OCI-M2 (cell line): ENCODE results near the gene RAB3IL1.

Experiments used
- DNase-seq: peaks from one replicate; lab custom pipeline; 2025; ENCODE audit not compliant: unreplicated experiment; lab: John Stamatoyannopoulos, UW

RAB3IL1 gene

DNA sequence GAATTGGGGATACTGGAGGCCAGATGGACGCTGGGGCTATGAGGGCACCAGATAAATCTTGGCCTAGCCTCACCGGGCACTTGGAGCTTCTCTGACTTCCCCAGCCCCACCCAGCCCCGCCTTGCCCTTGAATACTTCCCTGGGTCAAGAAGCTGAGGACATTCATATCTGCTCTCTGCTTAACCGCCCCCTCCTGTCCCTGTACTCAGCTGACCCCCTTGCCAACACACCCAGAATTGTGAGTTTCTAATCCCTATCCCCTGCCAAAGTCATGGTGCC, 48.0 kb downstream of the RAB3IL1 start:
- no peak for DNase-seq

DNA sequence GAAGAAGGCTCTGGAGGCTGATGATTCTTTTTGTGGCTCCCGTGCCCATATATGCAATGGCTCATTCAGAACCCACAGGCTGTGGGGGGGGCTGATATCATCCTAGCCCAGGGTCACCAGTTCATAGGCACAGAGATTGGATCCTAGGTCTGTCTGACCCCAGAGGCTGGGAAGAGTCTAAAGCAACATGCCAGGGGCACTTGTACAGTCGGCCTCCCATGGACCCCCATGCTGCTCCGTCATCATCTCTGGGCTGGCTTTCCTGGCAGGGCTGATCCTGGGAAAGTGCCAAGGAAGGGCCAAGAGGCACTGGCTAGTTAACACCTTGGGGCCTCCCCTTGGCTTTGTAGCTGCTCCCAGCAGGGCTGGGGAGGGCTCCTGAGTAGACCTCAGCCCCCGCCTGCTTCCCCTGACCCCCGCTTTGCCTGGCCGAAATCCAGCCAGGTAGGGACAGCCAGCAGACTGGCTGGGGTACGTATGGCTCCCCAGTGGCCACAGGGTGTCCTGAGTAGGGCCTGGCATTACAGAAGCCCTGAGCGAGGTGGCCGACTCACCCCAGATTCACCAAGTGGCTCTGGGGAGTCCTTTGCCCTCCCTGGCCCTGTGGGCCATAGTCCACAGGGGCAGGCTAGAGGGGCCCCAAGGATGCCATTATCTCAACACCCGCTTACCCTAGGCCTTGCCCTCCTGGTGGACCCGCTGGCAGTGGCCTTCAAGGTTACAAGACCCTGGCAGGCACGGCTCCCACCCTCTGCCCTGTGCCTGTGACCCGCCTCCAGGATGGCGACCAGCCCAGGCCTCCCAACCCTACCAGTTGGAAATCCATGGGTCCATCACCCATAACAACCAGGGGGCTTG, 48.6 kb downstream of the RAB3IL1 start:
- no peak for DNase-seq

DNA sequence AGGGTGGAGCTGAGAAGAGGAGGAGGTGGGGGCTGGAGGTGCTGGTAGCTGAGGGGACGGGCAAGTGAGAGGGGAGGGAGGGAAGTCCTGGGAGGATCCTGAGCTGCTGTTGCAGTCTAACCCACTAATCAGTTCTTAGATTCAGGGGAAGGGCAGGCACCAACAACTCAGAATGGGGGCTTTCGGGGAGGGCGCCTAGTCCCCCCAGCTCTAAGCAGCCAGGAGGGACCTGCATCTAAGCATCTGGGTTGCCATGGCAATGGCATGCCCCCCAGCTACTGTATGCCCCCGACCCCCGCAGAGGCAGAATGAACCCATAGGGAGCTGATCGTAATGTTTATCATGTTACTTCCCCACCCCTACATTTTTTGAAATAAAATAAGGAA, 50.4 kb downstream of the RAB3IL1 start:
- DNase-seq, result no peak

DNA sequence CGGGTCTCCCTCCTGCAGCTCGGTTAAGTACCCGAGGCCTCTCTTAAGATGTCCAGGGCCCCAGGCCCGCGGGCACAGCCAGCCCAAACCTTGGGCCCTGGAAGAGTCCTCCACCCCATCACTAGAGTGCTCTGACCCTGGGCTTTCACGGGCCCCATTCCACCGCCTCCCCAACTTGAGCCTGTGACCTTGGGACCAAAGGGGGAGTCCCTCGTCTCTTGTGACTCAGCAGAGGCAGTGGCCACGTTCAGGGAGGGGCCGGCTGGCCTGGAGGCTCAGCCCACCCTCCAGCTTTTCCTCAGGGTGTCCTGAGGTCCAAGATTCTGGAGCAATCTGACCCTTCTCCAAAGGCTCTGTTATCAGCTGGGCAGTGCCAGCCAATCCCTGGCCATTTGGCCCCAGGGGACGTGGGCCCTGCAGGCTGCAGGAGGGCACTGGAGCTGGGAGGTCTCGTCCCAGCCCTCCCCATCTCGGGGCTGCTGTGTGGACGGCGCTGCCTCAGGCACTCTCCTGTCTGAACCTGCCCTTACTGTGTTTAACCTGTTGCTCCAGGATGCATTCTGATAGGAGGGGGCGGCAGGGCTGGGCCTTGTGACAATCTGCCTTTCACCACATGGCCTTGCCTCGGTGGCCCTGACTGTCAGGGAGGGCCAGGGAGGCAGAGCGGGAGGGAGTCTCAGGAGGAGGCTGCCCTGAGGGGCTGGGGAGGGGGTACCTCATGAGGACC, 51.0 kb downstream of the RAB3IL1 start:
- no peak for DNase-seq

- no peak for DNase-seq
Measured at GRCh38 chr11:61864814-61865775, 52.3 kb downstream of the RAB3IL1 start.

- DNase-seq, result no peak
Measured at GRCh38 chr11:61863548-61864081, 53.8 kb downstream of the RAB3IL1 start.

DNA sequence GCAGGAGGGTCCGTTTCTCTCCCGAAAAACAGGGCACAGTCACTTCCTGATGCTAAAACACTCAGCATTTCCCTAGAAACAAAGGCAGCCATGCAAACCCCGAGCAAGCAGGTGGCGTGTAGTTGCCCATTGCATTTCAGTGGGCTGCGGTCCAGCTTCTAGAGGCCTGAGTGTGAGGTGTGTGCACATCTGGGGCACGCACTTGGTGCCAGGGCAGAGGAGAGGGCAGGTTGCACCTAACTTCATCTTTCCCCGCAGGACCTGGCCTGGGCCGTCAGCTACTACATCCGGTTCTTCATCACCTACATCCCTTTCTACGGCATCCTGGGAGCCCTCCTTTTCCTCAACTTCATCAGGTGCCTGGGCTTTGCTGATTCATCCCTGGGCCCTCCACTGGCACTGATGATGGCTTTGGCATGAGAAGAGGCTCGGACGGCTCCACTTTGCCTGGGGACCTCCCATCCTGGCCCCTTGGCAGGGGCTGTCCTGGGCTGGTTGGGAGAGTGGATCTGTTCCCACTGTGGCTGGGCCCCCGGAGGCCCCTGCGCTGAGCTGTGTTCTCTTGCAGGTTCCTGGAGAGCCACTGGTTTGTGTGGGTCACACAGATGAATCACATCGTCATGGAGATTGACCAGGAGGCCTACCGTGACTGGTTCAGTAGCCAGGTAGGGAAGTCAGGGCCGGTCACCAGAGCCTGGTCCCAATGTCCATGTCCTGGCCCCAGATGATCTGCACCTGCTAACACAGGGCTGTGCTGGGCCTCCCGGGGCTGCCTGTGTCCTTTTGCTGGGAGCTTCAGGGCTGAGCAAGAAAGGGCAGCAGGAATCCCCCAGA, 54.4 kb downstream of the RAB3IL1 start:
- DNase-seq, result no peak

DNA sequence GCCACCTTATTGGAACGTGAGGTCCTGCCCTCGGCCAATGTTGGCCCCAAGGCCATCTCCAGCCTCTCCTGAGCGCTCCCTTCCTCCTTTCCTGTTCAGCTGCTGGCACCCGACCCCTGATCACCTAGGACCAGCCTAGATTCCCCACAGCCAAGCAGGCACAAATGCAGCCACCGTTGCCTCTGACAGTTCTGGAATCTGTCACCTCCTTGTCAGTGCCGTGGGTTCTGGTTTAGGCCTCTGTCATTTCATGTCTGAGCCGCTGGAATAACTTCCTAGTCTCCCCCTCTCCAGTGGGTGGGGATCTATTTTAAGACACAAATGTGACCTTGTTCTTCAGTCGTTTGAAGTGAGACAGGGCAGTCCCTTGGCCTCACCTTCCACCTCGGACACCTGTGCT, 55.7 kb downstream of the RAB3IL1 start:
- DNase-seq, result no peak

- no peak for DNase-seq
Measured at GRCh38 chr11:61860054-61860903, 57.1 kb downstream of the RAB3IL1 start.

DNA sequence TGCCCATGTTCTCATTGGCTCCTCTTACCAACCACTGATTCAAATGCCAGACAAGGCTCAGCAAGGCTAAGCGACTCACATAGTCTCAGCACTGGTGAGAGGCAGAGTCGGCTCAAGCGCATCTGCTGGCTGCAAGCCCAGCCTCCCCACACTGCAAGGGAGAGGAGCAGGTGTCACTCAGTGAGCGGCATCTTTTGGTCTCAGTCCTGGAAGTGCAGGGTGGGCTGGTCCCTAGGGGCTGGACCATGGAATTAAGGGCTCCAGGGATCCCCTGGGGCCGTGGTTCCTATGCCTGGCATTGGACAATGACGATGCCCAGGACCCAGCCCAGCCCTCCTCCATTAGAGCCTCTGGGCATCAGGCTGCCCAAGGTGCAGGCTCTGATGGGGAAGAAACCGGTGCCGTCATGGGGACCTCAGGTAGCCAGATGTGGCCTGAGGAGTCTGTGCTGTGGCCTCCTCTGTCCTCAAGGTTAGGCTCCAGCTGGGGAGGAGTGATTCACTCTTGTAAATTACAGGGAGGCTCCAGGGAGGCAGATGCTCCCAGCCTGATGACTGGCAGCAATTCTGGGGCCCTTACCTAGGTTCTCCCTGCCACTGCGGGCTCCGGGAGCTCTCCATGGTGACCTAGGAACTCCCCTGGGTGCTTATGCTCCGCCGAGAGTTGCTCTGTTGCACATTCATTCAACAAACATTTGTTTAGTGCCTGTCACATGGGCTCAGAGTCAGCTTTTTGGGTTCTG, 61.3 kb downstream of the RAB3IL1 start:
- no peak for DNase-seq

DNA sequence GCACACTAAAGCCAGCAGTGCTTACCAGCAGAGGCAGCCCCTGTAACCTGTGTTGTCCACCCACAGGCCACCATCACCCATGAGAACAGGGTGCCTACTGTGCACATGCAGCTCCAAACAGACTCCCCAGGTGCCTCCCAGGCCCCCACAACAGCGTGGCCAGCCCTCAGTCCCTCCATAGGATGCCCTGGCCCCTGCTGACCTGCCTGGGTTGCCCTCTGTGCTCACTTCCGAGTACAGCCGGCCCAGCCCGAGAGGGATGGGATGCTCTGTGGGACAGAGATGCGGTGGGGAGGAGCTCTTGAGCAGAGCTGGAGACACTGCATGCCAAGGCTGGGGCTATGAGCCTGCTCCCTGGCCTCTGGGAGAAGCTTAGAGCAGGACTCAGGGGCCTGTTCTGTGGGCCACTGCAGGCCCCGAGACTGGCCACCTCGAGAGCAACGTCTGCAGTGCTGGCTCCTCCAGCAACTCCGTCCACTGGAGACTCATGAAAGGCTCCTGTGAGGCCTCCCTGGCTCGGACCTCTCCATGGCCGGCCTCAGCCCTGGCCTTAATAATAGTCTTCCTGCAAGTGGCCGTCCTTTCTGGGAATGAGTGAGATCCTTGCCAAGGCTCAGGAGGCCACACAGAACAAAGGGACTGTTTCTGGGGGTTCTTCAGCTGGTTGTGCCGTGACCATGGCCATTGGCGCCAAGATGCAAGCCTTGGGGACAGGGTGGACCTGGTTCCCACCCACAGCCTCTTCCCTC, 62.2 kb downstream of the RAB3IL1 start:
- no peak for DNase-seq

DNA sequence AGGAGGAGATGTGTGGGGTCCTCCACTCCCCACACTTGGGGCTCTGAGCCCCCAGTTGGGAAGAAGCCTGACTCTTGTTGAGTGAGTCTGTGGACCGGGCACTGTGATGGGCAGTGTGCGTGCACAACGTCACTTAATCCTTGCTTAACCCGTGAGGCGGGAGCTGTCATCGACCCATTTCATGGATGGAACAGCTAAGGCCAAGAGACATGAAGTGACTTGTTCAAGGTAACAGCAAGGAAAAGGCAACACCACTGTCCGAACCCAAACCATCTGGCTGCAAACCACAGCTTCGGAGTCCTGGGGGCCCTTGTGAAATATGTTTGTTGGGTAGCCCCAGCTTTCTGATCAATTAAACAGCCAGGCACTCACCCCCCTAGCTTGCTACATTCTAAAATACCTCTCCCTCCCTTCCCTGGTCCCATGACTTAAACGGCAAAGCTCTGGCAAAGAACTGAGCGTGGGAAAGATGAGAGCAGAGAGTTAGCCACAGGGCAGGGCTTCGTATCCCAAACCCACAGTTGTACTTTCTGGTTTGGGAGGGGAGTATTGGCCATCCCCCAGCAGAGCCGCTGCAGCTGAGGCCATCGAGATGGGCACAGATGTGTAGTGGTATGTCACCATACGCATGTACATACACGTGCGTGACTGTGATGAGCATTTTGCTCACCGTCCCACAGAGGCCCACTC, 63.0 kb downstream of the RAB3IL1 start:
- no peak for DNase-seq

DNA sequence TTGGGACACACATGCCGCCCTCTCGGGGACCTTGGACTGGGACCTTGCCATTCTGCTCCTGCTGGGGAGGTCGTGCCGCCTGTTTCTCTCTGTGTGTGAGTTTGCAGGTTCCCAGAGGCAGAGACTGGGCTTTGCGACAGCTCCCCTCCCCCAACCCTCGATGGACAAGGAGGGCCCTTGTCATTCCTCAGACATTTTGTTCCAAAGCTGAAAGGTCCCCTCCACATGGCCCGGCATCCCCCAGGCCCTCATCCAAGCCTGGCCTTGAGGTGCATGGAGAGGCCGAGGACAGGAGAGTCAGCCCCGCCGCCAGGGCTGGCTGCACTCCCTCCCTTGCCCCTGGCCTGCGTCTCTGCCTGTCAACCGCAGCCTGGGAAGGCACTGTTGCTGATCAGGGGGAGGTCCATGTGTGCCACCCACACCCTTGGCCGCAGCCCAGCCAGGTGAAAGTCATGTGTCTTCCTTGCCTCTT, 63.6 kb downstream of the RAB3IL1 start:
- no peak for DNase-seq

GRCh38 chr11:61851900-61852295, 65.5 kb downstream of the RAB3IL1 start:
- DNase-seq, result no peak

GRCh38 chr11:61851113-61851899, 66.1 kb downstream of the RAB3IL1 start:
- no peak for DNase-seq

GRCh38 chr11:61850687-61851086, 66.7 kb downstream of the RAB3IL1 start:
- DNase-seq, result no peak

- no peak for DNase-seq
Measured at GRCh38 chr11:61848631-61849030, 68.7 kb downstream of the RAB3IL1 start.
